Sigmoid colon (tissue), 7 donors: Measurements from ENCODE around the gene RPS6KB1. TPM values are rescaled to one million over a fixed set of nuclear protein-coding genes. Genes with fewer than 3 reads are reported as not detected.
"Not testable (repeated sequence)": the region's sequence is repeated elsewhere in the genome, so short reads cannot be mapped to it uniquely, and the experiment has no call there.

Source experiments
- DNase-seq: peaks from one replicate; pipeline ENCODE4 v3.0.0-alpha.2; 2019
- H3K27ac ChIP-seq, 4 donors: fragments of 200-600 bp; sonication (generic); one replicate each; pipeline ENCODE4 v1.5.1; 2016 to 2019; ENCODE audit warnings: mild to moderate bottlenecking in 1 of 4
- H3K27me3 ChIP-seq, 3 donors: fragments of 200-600 bp; sonication (generic); one replicate each; pipeline ENCODE4 v1.5.1; 2019; ENCODE audit warnings: mild to moderate bottlenecking in 1 of 3
- H3K36me3 ChIP-seq, 4 donors: fragments of 200-600 bp; sonication (generic); one replicate each; pipeline ENCODE4 v1.5.1; 2016 to 2019
- H3K4me1 ChIP-seq, 4 donors: fragments of 200-600 bp; sonication (generic); one replicate each; pipeline ENCODE4 v1.5.1; 2017 to 2019
- H3K4me3 ChIP-seq, 4 donors: fragments of 200-600 bp; sonication (generic); one replicate each; pipeline ENCODE4 v1.5.1; 2017 to 2019; ENCODE audit warnings: mild to moderate bottlenecking in 2 of 4, moderate library complexity in 1 of 4
- H3K9me3 ChIP-seq, 4 donors: fragments of 200-600 bp in 3 of 4; sonication (generic) in 3 of 4; one replicate each; pipeline versions ENCODE4 v1.5.1 to v1.6.1; 2013 to 2019
- EP300 ChIP-seq, 4 donors: sonication (generic); formaldehyde crosslinking; IDR thresholded peaks; one replicate each; pipeline ENCODE4 v1.6.1; 2017; ENCODE audit warnings: antibody characterized with exemption in 4 of 4
- POLR2A ChIP-seq, 2 donors: fragments of 450-650 bp; IDR thresholded peaks; one replicate each; pipeline ENCODE4 v1.6.1; 2016; ENCODE audit warnings: antibody characterized with exemption in 2 of 2, mild to moderate bottlenecking in 2 of 2, moderate library complexity in 2 of 2
- POLR2AphosphoS5 ChIP-seq, 4 donors: sonication (generic); formaldehyde crosslinking; IDR thresholded peaks; one replicate each; pipeline ENCODE4 v1.6.1; 2017; ENCODE audit warnings: antibody characterized with exemption in 4 of 4
- WGBS, 2 donors: extraction: QIAGEN DNeasy Blood & Tissue Kit; methylation state at CpG; one replicate each; pipeline ENCODE4 v1.1.7; 2013; 5-methylcytosine and 5-hydroxymethylcytosine counted together
- intact Hi-C: fragments of 100-400 bp; cut with DNase I; formaldehyde crosslinking; loops from one replicate; pipeline ENCODE4 v1.15.1; 2023
- polyA plus RNA-seq, 3 donors: library from polyadenylated mRNA; stranded (reverse); fragments of 200-250 nt; gene quantifications; one replicate each; pipeline ENCODE4 v1.2.3, GENCODE V29; 2013
- total RNA-seq, 4 donors: library from RNA; depleted of rRNA; stranded (reverse); fragments of >200 nt; gene quantifications; one replicate each; pipeline ENCODE4 v1.1.0, GENCODE V29; 2016
- TF ChIP-seq, protein P1 (sequence below), 4 experiments: fragments of 450-650 bp in 3 of 4; fragments of 200-600 bp in 1 of 4; IDR thresholded peaks; one replicate each; pipeline ENCODE4 v1.5.1; 2016 to 2019; ENCODE audit warnings: antibody characterized with exemption in 4 of 4, mild to moderate bottlenecking in 3 of 4, moderate library complexity in 2 of 4
- donor health status: healthy with polysubstance abuse.
- donor health status: Bipolar disorder and iron deficiency.
- donor health status: healthy.

RPS6KB1 gene
- total and polyA plus RNA-seq, 7 donors: 8.1 to 63.0 (median 28.9) TPM

DNA sequence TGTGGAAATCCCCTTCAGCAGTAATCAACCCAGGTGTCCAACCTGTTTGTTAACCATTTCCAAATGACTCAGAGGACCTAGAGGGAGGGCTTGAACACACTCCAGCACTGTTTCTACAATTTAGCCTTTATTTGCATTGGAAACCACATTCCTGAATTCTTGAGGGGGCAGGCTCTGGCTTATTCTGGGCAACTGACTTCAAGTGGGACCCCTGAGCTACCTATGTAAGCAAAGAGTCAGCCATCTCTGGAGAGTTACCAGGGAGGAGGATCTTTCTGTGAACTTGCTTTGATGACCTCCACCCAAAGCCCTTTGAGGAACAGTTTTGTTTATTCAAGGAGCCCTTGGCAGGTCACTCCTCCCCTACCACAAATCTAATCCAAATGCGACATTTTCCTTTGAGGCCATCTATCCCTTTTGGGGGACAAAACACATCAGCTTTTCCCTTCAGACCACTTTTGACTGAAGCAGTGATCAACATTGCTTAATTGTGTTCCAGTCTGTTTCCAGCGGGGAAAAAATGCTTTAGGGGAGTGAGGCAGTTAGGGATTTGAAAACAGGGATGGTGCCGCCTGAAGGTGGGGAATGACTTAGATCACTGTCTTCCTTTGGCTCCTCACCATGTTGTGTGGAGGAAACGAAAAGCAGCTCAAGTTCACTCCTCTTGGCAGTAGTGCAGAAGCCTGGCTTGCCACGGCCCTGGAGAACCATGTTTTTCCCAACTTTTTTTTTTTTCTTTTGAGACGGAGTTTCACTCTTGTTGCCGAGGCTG is 46.3 kb upstream of the RPS6KB1 start:
- H3K27me3 ChIP-seq: no peaks in the 10 kb centered on the region
- 7 to 41% methylated on average over 7 of the region's 7 CpGs for WGBS, 2 donors
- peaks cover 0 to 64% (median 59%) of the 10 kb centered on the region in 4 donors for H3K4me1 ChIP-seq
- TF ChIP-seq, protein P1, sequence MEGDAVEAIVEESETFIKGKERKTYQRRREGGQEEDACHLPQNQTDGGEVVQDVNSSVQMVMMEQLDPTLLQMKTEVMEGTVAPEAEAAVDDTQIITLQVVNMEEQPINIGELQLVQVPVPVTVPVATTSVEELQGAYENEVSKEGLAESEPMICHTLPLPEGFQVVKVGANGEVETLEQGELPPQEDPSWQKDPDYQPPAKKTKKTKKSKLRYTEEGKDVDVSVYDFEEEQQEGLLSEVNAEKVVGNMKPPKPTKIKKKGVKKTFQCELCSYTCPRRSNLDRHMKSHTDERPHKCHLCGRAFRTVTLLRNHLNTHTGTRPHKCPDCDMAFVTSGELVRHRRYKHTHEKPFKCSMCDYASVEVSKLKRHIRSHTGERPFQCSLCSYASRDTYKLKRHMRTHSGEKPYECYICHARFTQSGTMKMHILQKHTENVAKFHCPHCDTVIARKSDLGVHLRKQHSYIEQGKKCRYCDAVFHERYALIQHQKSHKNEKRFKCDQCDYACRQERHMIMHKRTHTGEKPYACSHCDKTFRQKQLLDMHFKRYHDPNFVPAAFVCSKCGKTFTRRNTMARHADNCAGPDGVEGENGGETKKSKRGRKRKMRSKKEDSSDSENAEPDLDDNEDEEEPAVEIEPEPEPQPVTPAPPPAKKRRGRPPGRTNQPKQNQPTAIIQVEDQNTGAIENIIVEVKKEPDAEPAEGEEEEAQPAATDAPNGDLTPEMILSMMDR (IDR thresholded peaks at IDR 0.05): no peak
- peak; percentile 39 to 73 (median 70) for TF ChIP-seq POLR2AphosphoS5 (IDR thresholded peaks at IDR 0.05)
- DNase-seq: peak; percentile 95
- H3K9me3 ChIP-seq: no peaks in the 10 kb centered on the region
- H3K27ac ChIP-seq: peak overlapping the region; percentile 81 to 94 (median 93)
- H3K36me3 ChIP-seq: peaks cover 0 to 6% (median 0%) of the 10 kb centered on the region in 4 donors
- intact Hi-C loops: loop anchor here (5.0 kb wide), 1 partner anchor 139 kb away; the partner anchor contains the start of genes PTRH2 and VMP1
- H3K4me3 ChIP-seq: peak overlapping the region in 3 of 4 donors; percentile 1 to 23 (median 14)

GRCh38 chr17:59848385-59848668 is 44.6 kb upstream of the RPS6KB1 start:
- H3K27me3 ChIP-seq: no peaks in the 10 kb centered on the region
- TF ChIP-seq POLR2AphosphoS5 (IDR thresholded peaks at IDR 0.05) (no peak), POLR2A (IDR thresholded peaks at IDR 0.05) (no peak), EP300 (IDR thresholded peaks at IDR 0.05) (no peak)
- TF ChIP-seq, protein P1 (IDR thresholded peaks at IDR 0.05): no peak
- DNase-seq: no peak
- intact Hi-C loops: loop anchor here (5.0 kb wide), 1 partner anchor 141 kb away; the partner anchor contains the start of genes PTRH2 and VMP1
- H3K9me3 ChIP-seq: no peaks in the 10 kb centered on the region
- no peak overlapping the region for H3K4me3 ChIP-seq
- no peaks in the 10 kb centered on the region for H3K36me3 ChIP-seq
- WGBS, 2 donors: 14 to 72% methylated on average over 6 of the region's 6 CpGs
- H3K4me1 ChIP-seq: peaks cover 0 to 70% (median 63%) of the 10 kb centered on the region in 4 donors
- H3K27ac ChIP-seq: peak overlapping the region; percentile 64 to 94 (median 93)

- intact Hi-C loops: loop anchor here (5.0 kb wide), 1 partner anchor 141 kb away; the partner anchor contains the start of genes PTRH2 and VMP1
- no peak overlapping the region for H3K4me3 ChIP-seq
Observed at GRCh38 chr17:59848778-59849177, 44.1 kb upstream of the RPS6KB1 start.

GRCh38 chr17:59850311-59850710 is 42.6 kb upstream of the RPS6KB1 start:
- H3K36me3 ChIP-seq, H3K4me3 ChIP-seq, intact Hi-C loops, H3K9me3 ChIP-seq, H3K27me3 ChIP-seq: not testable (repeated sequence)
- peak overlapping the region in 3 of 4 donors; percentile 80 to 91 (median 90) for H3K27ac ChIP-seq
- H3K4me1 ChIP-seq: peaks cover 0 to 68% (median 59%) of the 10 kb centered on the region in 4 donors
- peak; percentile 50 for DNase-seq
- 36 to 74% methylated on average over 15 of the region's 15 CpGs for WGBS, 2 donors

More at GRCh38 chr17:59848778-59849177, 44.1 kb upstream of the RPS6KB1 start:
- Histone ChIP-seq H3K27ac (peak overlapping the region; percentile 64 to 94 (median 93)), H3K36me3 (no peaks in the 10 kb centered on the region), H3K9me3 (no peaks in the 10 kb centered on the region), H3K27me3 (no peaks in the 10 kb centered on the region), H3K4me1 (peaks cover 0 to 74% (median 66%) of the 10 kb centered on the region in 4 donors)
- peak; percentile 91 for DNase-seq
- TF ChIP-seq EP300 (IDR thresholded peaks at IDR 0.05) (no peak), POLR2AphosphoS5 (IDR thresholded peaks at IDR 0.05) (peak in 1 of 4 donors; percentile 30)
- WGBS, 2 donors: 13 to 31% methylated on average over 7 of the region's 7 CpGs

DNA sequence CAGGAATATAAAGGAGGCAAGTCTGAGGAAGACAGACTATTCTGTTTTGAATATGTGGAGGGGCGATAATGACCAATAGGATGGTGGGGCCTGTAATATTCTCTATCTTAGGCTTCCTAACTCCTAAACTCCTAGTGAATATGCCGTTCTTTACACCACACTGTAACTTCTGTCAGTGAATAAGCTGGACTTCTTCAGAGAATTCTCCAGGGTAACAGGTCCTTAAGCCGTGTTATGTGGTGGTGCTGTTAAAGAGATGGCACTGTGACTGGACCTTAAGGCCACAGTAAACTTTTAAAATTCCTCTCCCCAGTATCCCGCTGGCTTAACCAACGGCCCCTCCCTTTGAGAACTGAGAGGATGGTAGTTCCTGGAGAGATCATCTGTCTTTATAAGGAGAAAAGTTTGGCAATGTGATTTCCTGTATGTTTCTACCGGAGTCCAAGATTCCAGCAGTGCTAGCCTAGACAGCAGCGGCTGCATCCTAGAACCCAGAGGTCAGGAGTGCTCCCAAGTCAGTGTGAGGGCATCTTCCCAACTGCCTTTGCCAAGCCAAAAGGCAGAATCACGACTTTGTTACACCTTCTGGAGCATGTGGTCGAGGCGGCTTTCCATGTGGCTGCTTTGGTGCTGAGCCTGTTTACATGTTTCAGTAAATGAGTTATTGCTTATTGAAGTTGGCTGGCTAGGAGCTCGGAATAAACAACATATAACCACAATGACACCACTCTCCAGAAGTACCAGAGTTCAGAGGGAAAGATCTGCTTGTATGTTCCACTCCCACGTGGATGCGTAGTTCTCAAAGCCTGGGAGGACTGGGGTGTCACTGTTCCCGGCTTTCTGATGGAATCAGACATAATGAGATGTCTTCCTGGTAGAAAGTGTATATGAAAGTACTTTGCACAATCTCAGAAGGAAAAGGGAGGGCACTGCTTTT is 41.2 kb upstream of the RPS6KB1 start:
- intact Hi-C loops: no loop called here
- H3K4me3 ChIP-seq: peak overlapping the region in 1 of 4 donors; percentile 7
- no peaks in the 10 kb centered on the region for H3K9me3 ChIP-seq
- H3K4me1 ChIP-seq: peaks cover 0 to 54% (median 47%) of the 10 kb centered on the region in 4 donors
- peak overlapping the region; percentile 80 to 91 (median 85) for H3K27ac ChIP-seq
- peak; percentile 95 for DNase-seq
- H3K27me3 ChIP-seq: no peaks in the 10 kb centered on the region
- TF ChIP-seq EP300 (IDR thresholded peaks at IDR 0.05) (peak; percentile 3 to 89 (median 62)), POLR2AphosphoS5 (IDR thresholded peaks at IDR 0.05) (peak; percentile 84 to 85 (median 84))
- TF ChIP-seq, protein P1 (IDR thresholded peaks at IDR 0.05): no peak
- H3K36me3 ChIP-seq: no peaks in the 10 kb centered on the region
- 62 to 64% methylated on average over 14 of the region's 14 CpGs for WGBS, 2 donors

DNA sequence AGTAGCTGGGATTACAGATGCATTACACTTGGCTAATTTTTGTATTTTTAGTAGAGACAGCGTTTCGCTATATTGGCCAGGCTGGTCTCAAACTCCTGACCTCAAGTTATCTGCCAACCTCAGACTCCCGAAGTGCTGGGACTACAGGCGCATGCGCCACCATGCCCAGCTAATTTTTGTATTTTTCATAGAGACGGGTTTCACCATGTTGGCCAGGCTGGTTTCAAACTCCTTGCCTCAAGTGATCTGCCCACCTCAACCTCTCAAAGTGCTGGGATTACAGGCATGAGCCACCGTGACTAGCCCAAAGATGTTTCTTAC is 40.1 kb upstream of the RPS6KB1 start:
- H3K4me1 ChIP-seq: peaks cover 0 to 43% (median 37%) of the 10 kb centered on the region in 4 donors
- H3K9me3 ChIP-seq, H3K27me3 ChIP-seq, intact Hi-C loops, H3K36me3 ChIP-seq, H3K4me3 ChIP-seq: not testable (repeated sequence)
- peak; percentile 21 for DNase-seq
- WGBS, 2 donors: 98% methylated on average over 7 of the region's 7 CpGs
- H3K27ac ChIP-seq: peak overlapping the region; percentile 80 to 91 (median 85)
